Upper lobe of left lung (tissue), 6 donors: ENCODE results near the gene AKNA. TPM values are rescaled to one million over a fixed set of nuclear protein-coding genes. Genes with fewer than 3 reads are reported as not detected.

Source experiments
- ATAC-seq, 2 donors: fragments of 200-7000 bp; cut with Tn5 transposase; one replicate each; pipeline ENCODE4 v1.9.1; 2022; ENCODE audit warnings: mild to moderate bottlenecking in 2 of 2, moderate library complexity in 2 of 2; ENCODE audit not compliant: low FRiP score in 2 of 2
- DNase-seq, 2 donors: peaks; one replicate each; pipeline ENCODE4 v3.0.0-alpha.2; 2019 to 2020
- H3K27ac ChIP-seq, 4 donors: fragments of 200-600 bp; sonication (generic); one replicate each; pipeline ENCODE4 v1.5.1; 2016 to 2019
- H3K27me3 ChIP-seq, 4 donors: fragments of 200-600 bp; sonication (generic); one replicate each; pipeline ENCODE4 v1.5.1; 2017 to 2019
- H3K36me3 ChIP-seq, 4 donors: fragments of 200-600 bp; sonication (generic); one replicate each; pipeline ENCODE4 v1.5.1; 2016 to 2019
- H3K4me1 ChIP-seq, 4 donors: fragments of 200-600 bp; sonication (generic); one replicate each; pipeline ENCODE4 v1.5.1; 2018 to 2019
- H3K4me3 ChIP-seq, 4 donors: fragments of 200-600 bp; sonication (generic); one replicate each; pipeline ENCODE4 v1.5.1; 2017 to 2019; ENCODE audit warnings: mild to moderate bottlenecking in 2 of 4, moderate library complexity in 1 of 4
- H3K9me3 ChIP-seq, 4 donors: fragments of 200-600 bp; sonication (generic); one replicate each; pipeline ENCODE4 v1.5.1; 2018 to 2019
- CTCF ChIP-seq, 6 experiments: fragments of 450-650 bp in 4 of 6; fragments of 200-600 bp in 2 of 6; sonication (generic) in 2 of 6; IDR thresholded peaks; one replicate each; pipeline ENCODE4 v1.5.1; 2016 to 2019; ENCODE audit warnings: antibody characterized with exemption in 6 of 6
- EP300 ChIP-seq, 4 donors: sonication (generic); formaldehyde crosslinking; IDR thresholded peaks; one replicate each; pipeline ENCODE4 v1.5.1; 2017; ENCODE audit warnings: antibody characterized with exemption in 4 of 4, control low read depth in 2 of 4
- POLR2A ChIP-seq, 4 donors: fragments of 450-650 bp; IDR thresholded peaks; one replicate each; pipeline ENCODE4 v1.5.1; 2016 to 2017; ENCODE audit warnings: antibody characterized with exemption in 4 of 4, mild to moderate bottlenecking in 2 of 4
- POLR2AphosphoS5 ChIP-seq, 2 donors: sonication (generic); formaldehyde crosslinking; IDR thresholded peaks; one replicate each; pipeline ENCODE4 v1.5.1; 2017; ENCODE audit warnings: antibody characterized with exemption in 2 of 2
- WGBS, 2 donors: methylation state at CpG; one replicate each; pipeline ENCODE4 v1.1.5; 2017 to 2018; 5-methylcytosine and 5-hydroxymethylcytosine counted together
- total RNA-seq, 6 donors: library from RNA; depleted of rRNA in 4 of 6; stranded (reverse); fragments of >200 nt in 4 of 6; gene quantifications; one replicate each; pipeline versions ENCODE4 v1.1.0 to v1.2.1, GENCODE V29; 2016 to 2021
- donor health status: DM: no; HTN: no; CAD: no; lungs with moderate emphysema.
- donor health status: DM: no; HTN: yes; CAD: no; lungs with severe emphysema.

Gene AKNA
- total RNA-seq, 6 donors from 2014 or later, result 38.3 to 152 (median 61.5) TPM

GRCh38 chr9:114394523-114395333 lies 6.9 kb upstream of the AKNA start:
- H3K4me1 ChIP-seq, result peaks cover 41 to 81% (median 55%) of the 10 kb centered on the region in 4 donors
- TF ChIP-seq POLR2A (IDR thresholded peaks at IDR 0.05), result no peak
- no peak for TF ChIP-seq EP300 (IDR thresholded peaks at IDR 0.05)
- no peak for TF ChIP-seq CTCF (IDR thresholded peaks at IDR 0.05)
- TF ChIP-seq POLR2AphosphoS5 (IDR thresholded peaks at IDR 0.05), result no peak
- peak overlapping the region; percentile 47 to 91 (median 73) for H3K27ac ChIP-seq
- H3K27me3 ChIP-seq, result no peaks in the 10 kb centered on the region
- no peaks in the 10 kb centered on the region for H3K9me3 ChIP-seq
- no peaks in the 10 kb centered on the region for H3K36me3 ChIP-seq
- no peak overlapping the region for H3K4me3 ChIP-seq
- DNase-seq (no peak), ATAC-seq (no peak)
- WGBS, 2 donors, result 51 to 76% methylated on average over 6 to 7 of the region's 7 CpGs

- 13 to 24% methylated on average over 3 of the region's 3 CpGs for WGBS, 2 donors
- no peaks in the 10 kb centered on the region for H3K36me3 ChIP-seq
- no peaks in the 10 kb centered on the region for H3K27me3 ChIP-seq
- H3K27ac ChIP-seq, result peak overlapping the region; percentile 39 to 91 (median 55)
- peak in 1 of 2 donors; percentile 55 for DNase-seq
- H3K4me1 ChIP-seq, result peaks cover 58 to 92% (median 73%) of the 10 kb centered on the region in 4 donors
- H3K4me3 ChIP-seq, result no peak overlapping the region
- H3K9me3 ChIP-seq, result no peaks in the 10 kb centered on the region
- TF ChIP-seq CTCF (IDR thresholded peaks at IDR 0.05), result no peak
- peak in 1 of 2 donors; percentile 25 for ATAC-seq
Observed at GRCh38 chr9:114392749-114393112, 4.9 kb upstream of the AKNA start.

DNA sequence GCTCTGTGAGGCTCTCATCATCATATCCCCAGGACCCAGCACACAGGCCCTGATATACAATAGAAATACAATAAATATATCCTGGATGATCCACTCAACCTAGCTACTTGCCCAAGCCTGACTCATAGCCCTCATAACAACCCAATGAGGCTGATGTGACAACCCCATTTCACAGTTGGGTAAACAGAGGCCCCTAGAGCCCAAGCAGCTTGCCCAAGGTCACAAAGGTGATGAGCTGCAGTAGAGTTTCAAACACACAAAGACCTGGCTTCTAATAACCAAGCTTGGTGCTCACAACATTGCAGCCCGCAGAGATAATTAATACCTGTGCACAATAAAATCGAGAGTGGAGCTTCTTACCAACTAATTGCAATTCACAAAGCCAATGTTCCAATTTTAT lies 3.2 kb upstream of the AKNA start:
- Histone ChIP-seq H3K4me1 (peaks cover 52 to 94% (median 72%) of the 10 kb centered on the region in 4 donors), H3K9me3 (no peaks in the 10 kb centered on the region), H3K4me3 (no peak overlapping the region), H3K27me3 (no peaks in the 10 kb centered on the region), H3K27ac (peak overlapping the region in 3 of 4 donors; percentile 91 to 95 (median 93)), H3K36me3 (no peaks in the 10 kb centered on the region)
- 84 to 85% methylated on average over 2 of the region's 2 CpGs for WGBS, 2 donors
- TF ChIP-seq POLR2A (IDR thresholded peaks at IDR 0.05), result no peak
- no peak for TF ChIP-seq POLR2AphosphoS5 (IDR thresholded peaks at IDR 0.05)
- TF ChIP-seq CTCF (IDR thresholded peaks at IDR 0.05), result no peak
- TF ChIP-seq EP300 (IDR thresholded peaks at IDR 0.05), result no peak
- no peak for ATAC-seq
- no peak for DNase-seq

DNA sequence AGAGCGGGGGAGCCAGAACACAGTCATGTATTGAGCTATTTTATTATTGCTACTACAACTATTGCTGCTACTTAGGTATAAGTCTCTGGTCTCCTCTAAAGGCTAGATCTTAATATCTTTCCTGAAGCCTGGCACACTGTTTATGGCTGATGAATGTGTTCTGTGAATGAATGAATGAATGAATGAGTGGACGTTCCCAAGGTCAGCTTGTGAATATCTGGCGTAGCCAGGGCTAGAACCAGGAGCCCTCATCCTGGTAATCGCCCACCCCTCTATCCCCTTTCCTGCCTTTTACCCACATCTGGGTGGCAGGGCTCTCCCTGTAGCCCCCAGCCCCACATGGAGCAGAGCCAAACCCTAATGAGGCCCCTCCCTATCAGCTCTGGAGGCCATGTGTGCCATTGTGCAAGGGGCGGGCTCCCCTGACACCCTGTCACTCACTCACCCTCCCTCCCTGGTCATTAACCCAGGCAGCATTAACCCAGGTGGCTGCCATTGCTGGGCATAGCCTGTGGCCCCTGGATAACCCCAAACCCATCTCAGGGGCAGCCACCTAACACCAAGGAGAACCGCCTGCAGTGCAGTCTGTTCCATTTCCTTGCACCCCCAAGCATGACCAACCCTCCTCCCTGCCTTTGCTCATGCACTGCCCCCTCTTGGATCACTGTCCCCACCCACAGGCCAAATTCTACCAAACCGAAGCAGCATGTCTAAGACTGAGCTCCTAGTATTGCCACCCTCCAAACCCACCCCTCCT lies 2.0 kb upstream of the AKNA start:
- H3K4me3 ChIP-seq, result no peak overlapping the region
- DNase-seq (no peak), ATAC-seq (no peak)
- WGBS, 2 donors, result 73 to 80% methylated on average over 7 of the region's 7 CpGs
- no peaks in the 10 kb centered on the region for H3K9me3 ChIP-seq
- peaks cover 57 to 94% (median 68%) of the 10 kb centered on the region in 4 donors for H3K4me1 ChIP-seq
- H3K36me3 ChIP-seq, result no peaks in the 10 kb centered on the region
- H3K27ac ChIP-seq, result peak overlapping the region; percentile 87 to 95 (median 92)
- TF ChIP-seq POLR2A (IDR thresholded peaks at IDR 0.05) (no peak), CTCF (IDR thresholded peaks at IDR 0.05) (no peak), EP300 (IDR thresholded peaks at IDR 0.05) (no peak), POLR2AphosphoS5 (IDR thresholded peaks at IDR 0.05) (no peak)
- no peaks in the 10 kb centered on the region for H3K27me3 ChIP-seq
